Activated CD4-positive, CD25-positive, alpha-beta regulatory T cell treated with anti-CD3 and anti-CD28 coated beads, Interleukin-2, amount 50 U/mL, for 72 hours (primary cell): ENCODE data around the gene UTF1.
"Not testable (repeated sequence)": the region's sequence is repeated elsewhere in the genome, so short reads cannot be mapped to it uniquely, and the experiment has no call there.

Source experiments
- DNase-seq: peaks from one replicate; pipeline ENCODE4 v3.0.0; 2021

Gene UTF1

DNA sequence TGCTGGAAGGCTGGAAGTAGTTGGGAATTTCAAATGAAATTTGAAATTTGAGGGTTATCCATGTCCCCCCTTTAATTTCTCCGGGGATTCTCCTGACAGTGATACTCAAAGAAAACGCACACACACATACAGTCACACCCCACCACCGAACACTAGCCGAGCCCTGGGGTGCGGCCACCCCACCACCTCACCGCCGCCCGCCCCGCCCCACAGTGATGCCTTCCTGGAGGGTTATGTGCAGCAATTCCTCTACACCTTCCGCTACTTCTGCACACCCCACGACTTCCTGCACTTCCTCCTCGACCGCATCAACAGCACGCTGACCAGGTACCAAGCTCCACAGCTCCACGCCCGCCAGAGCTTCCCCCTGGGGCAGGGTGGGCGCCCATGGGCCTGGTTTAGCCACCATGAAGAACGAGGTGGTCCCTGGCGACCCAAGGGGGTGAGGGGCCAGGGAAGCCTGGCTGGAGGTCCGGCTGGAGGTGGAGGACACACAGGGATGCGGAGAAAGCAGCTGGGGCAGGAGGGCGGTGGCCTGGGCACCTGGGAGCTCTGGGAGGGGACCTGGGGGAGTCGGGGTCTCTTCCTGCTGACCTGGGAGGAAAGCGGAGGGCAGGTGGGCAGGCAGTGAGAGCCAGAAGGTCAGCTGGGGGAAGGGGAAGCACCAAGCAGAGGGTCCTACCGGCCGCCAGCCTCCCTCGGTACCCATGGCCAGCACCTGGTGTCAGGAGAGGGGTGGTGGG lies 19.4 kb upstream of the UTF1 start:
- no peak for DNase-seq

- DNase-seq = no peak
These were observed 18.7 kb upstream of the UTF1 start for GRCh38 chr10:133211141-133211830.

- DNase-seq = no peak
These were observed 17.8 kb upstream of the UTF1 start for GRCh38 chr10:133211959-133212852.

DNA sequence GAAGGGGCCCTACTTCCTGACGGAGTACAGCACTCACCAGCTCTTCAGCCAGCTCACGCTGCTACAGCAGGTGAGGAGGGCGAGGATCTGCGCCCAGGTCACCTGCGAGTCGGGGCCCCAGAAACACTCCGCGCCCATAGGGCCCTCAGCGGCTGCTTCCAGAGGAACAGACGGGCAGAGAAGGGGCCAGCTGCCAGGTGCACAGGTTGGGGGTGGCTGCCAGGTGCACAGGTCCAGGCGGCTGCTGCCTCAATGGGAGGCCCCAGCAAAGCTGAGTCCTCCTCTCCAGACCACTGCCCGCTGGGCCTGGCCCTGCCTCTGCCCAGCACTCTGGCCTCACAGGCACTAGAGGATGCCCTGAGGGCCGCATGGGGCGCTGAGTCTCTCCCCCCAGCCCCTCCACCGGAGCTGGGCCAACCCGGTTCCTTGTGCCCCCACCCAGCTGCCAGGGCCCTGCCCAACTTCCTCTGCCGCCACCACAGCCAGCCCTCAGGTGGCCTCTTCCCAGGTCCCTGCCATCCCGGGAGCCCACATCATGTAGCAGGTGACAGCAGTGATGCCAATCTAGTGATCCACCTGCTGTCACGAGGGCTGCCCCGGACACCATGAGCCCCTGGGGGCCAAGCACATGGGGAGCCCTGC lies 17.0 kb upstream of the UTF1 start:
- DNase-seq = no peak

GRCh38 chr10:133213641-133214467 lies 16.2 kb upstream of the UTF1 start:
- no peak for DNase-seq

DNA sequence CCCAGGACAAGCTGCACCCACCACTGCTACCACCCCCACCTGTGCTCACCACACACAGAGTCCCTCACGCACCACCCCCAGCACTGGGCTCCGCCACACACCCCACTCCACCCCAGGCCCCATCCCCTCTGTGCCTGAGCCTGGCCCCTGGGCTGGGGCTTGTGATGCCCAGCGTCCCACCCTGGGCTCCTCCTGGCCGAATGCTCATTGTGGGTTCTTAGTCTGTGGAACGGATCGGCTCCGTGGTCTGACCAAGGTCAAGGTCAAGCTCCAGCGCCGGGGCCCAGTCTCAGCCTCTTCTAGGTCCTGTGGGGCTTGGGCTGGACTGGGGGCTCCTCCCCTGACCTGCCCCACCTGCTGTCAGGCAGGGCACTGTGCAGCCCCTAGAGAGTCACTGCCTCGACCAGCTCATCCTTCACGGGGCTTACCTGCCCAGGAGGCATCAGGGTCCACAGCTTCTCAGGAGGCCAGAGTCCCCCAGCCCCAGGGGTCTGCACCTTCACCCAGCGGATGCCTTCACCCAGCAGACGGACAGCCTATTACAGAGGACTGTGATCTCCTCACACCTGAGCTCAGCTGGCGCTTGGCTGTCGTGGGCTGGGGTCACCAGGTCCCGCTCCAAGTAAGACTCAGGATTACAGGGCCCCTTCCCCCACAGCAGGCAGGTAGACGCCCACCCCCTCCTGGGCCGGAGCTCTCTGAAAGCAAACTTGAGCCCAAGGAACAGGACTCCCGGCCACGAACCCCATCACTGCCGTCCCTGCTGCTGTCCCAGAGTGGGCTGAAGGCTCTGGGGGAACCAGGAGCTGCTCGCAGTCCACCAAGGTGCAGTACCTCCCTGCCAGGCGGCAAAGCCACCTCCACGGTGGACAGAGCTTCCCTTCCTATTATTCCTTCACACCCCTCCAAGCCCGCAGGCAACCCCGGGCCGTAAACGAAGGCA lies 15.3 kb upstream of the UTF1 start:
- DNase-seq = no peak

- no peak for DNase-seq
These were observed 14.4 kb upstream of the UTF1 start for GRCh38 chr10:133215586-133215985.

- DNase-seq = no peak
These were observed 13.2 kb upstream of the UTF1 start for GRCh38 chr10:133216776-133217175.

GRCh38 chr10:133217800-133218589 lies 12.0 kb upstream of the UTF1 start:
- DNase-seq = no peak

- DNase-seq = no peak
These were observed 11.1 kb upstream of the UTF1 start for GRCh38 chr10:133218891-133219290.

DNA sequence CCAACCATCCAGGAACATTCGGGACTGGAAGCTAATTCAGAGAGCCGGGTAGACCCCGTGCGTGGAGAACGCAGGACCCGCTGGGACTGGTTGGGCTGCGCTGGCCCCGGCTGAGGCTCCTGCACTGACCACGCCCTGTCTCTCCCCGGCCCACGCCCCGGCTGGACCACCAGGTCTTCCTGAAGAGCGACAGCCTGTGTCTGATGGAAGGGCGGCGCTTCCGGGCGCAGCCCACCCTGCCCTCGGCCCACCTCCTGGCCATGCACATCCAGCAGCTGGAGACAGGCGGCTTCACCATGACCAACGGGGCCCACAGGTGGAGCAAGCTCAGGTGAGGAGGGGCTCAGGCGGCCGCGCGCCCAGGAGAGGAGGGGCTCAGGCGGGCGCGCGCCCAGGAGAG lies 10.2 kb upstream of the UTF1 start:
- DNase-seq = no peak

- no peak for DNase-seq
These were observed 8.7 kb upstream of the UTF1 start for GRCh38 chr10:133221331-133221730.

- DNase-seq = not testable (repeated sequence)
These were observed 8.3 kb upstream of the UTF1 start for GRCh38 chr10:133221756-133222155.

DNA sequence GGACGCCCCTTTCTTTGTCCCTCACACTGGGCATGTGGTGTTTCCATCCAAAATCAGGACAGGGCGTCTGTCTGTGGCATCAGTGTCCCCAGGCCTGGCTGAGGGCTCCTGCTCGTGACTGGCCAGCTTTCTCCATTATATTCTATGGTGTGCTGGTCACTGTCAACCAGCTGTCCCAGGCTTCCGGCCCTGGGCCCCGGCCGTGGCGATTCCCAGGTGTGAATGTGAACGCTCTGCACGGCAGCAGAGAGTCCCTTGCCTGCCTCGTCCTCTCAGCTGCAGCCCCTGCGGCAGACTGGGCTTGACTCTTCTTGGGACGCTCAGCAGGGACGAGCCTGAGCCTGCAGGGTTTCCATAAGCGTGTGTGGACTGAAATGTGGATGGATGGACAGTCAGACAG lies 5.9 kb upstream of the UTF1 start:
- DNase-seq = no peak

DNA sequence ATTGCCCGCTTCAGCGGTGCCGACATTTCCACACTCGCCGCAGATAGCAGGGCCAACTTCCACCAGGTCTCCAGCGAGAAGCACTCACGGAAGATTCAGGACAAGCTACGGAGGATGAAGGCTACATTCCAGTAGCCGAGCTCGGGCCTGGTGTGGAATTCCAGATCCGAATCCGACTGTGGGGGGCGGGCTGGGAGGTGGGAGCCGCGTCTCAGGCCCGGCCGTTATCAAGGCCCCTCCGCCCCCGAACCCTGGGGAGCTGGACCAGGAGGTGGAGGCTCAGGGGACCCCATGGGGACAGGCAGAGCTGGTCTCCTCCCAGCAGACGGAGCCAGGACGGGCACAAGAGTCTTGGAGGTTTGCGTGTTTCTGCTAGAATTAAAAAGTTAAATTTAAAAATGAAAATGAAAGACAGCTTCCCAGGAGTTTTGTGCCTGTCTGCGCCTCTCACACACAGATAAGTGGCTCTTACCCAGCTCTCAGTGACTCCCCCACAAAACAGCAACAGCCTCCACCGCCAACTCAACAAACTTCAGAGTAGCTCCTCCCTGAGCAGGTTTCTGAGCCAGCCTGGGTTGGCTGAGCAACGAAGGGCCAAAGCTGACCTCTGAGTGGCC lies 5.2 kb upstream of the UTF1 start:
- no peak for DNase-seq

DNA sequence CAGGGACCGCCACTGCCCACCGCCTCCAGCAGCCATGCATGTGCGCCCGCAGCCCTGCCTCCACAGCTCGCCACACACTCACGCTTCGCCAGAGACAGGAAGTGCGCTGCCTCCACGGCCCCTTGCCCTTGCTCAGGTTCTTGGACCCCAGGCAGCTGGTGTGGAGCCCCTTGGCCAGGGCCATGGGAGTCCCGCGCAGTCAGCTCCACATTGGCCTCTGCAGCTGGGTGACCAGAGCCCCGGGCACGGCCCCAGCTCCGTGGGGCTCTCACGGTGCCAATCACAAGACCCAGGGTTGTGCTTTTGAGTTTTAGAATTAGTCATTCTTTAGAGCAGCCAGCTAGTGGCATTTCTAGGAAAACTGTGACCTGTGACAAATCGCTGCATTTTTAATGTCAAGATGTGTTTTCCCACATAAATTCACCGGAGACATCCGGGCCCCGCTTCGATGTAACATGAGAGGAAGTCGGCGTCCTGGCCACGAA lies 4.3 kb upstream of the UTF1 start:
- DNase-seq = no peak

DNA sequence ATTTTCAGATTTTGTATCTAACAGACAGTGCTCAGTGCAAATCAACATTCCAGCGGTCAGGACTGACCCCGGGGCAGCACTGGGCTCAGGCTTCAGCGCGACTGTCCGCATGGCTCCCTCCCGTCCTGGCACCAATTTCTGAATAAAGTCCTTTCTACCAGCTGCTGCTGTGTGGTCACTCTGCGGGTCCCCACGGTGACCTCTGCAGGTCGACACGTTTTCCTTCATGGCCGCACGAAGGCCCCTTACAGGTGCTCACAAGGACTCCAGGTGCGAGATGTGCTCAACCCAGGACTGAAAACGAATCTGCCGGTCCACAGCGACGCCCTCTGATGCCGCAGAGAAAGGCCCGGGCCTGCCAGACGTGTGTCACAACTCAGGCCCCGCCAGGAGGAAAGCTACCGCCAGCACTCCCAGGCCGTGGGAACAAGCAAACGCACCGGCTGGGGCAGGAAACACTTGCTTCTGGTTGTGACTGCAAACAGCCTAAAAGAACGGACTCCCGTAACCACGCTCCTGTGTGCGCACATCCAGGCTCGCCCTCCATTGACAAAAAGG lies 3.7 kb upstream of the UTF1 start:
- no peak for DNase-seq

GRCh38 chr10:133227256-133227655 lies 2.8 kb upstream of the UTF1 start:
- DNase-seq = no peak
